ENCODE measurements around the gene MS4A10.

MS4A10 gene

DNA sequence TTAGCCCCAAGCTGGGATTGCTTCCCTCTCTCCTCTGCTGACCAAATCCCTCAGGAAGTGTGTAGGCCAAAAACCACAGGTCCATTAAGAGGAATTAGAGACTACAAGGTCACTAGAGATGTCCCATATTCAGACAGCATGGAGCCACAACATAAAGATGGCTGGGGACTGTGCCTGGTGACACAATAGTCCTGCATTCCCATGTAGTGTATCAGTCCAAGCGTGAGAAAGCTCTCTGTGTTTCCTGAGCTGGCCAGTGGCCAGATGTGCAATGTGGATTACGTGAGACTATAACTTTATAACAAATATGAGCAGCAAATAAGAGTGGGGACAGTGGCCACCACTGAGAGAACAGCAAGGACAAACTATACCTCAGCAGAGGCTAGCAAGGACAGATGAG is 7.6 kb upstream of the MS4A10 start:
- peak; percentile 28 for DNase-seq (ENCODE audit: low read depth)
- H3K4me3 ChIP-seq (ENCODE audit: low read depth, low read length) = no peak overlapping the region
- no peak for TF ChIP-seq CTCF (IDR thresholded peaks at IDR 0.05; ENCODE audit: low read depth, low read length, missing control alignments)
- in situ Hi-C loops (cut with HindIII; ENCODE audit: low sequenced_read_pairs) = loop anchor here (5.0 kb wide), 1 partner anchor 50 kb away; no protein-coding TSS in a partner anchor

DNA sequence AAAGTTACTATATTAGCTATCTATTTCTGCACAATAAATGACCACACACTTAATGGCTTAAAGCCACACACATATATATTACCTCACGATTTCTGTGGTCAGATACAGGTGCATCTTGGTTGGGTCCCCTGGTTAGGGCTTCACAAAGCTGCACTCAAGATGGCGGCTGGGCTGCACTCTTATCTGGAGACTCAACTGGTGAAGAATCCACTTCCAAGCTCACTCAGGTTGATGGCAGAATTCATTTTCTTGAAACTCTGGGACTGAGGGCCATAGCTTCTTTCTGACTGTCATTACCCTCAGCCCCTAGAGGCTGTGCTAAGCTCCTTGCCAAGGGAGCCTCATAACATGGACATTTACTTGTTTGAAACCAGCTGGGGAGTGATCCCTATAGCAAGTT is 5.1 kb upstream of the MS4A10 start:
- no peak for TF ChIP-seq CTCF (IDR thresholded peaks at IDR 0.05; ENCODE audit: low read depth, low read length, missing control alignments)
- no peak for DNase-seq (ENCODE audit: low read depth)
- in situ Hi-C loops (cut with HindIII; ENCODE audit: low sequenced_read_pairs) = no loop called here
- no peak overlapping the region for H3K4me3 ChIP-seq (ENCODE audit: low read depth, low read length)

- in situ Hi-C loops (cut with HindIII; ENCODE audit: low sequenced_read_pairs) = no loop called here
- no peak for TF ChIP-seq CTCF (IDR thresholded peaks at IDR 0.05; ENCODE audit: low read depth, low read length, missing control alignments)
- no peak for DNase-seq (ENCODE audit: low read depth)
- no peak overlapping the region for H3K4me3 ChIP-seq (ENCODE audit: low read depth, low read length)
These were observed 4.4 kb upstream of the MS4A10 start for GRCh38 chr11:60780774-60781173.

GRCh38 chr11:60781286-60781980 is 3.7 kb upstream of the MS4A10 start:
- DNase-seq (ENCODE audit: low read depth) = no peak
- H3K4me3 ChIP-seq (ENCODE audit: low read depth, low read length) = no peak overlapping the region
- TF ChIP-seq CTCF (IDR thresholded peaks at IDR 0.05; ENCODE audit: low read depth, low read length, missing control alignments) = no peak
- in situ Hi-C loops (cut with HindIII; ENCODE audit: low sequenced_read_pairs) = no loop called here

DNA sequence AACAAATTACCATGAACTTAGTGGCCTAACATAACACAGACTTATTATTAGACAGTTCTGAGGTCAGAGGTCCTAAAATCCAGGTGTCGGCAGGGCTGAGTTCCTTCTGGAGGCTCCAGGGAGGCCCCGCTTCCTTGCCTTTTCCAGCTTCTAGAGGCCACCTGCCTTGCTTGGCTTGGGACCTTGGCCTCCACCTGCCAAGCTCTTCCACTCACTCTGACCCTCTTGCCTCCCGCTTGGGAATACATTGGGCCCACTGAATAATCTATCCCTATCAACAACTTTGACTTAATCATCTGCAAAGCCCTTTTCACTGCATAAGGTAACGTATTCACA is 3.2 kb upstream of the MS4A10 start:
- TF ChIP-seq CTCF (IDR thresholded peaks at IDR 0.05; ENCODE audit: low read depth, low read length, missing control alignments) = no peak
- no peak for DNase-seq (ENCODE audit: low read depth)
- in situ Hi-C loops (cut with HindIII; ENCODE audit: low sequenced_read_pairs) = no loop called here
- H3K4me3 ChIP-seq (ENCODE audit: low read depth, low read length) = no peak overlapping the region

- DNase-seq (ENCODE audit: low read depth) = no peak
- in situ Hi-C loops (cut with HindIII; ENCODE audit: low sequenced_read_pairs) = no loop called here
- no peak overlapping the region for H3K4me3 ChIP-seq (ENCODE audit: low read depth, low read length)
- TF ChIP-seq CTCF (IDR thresholded peaks at IDR 0.05; ENCODE audit: low read depth, low read length, missing control alignments) = no peak
These were observed 2.6 kb upstream of the MS4A10 start for GRCh38 chr11:60782393-60783140.
